Measurements from ENCODE around the gene SPEN.
"Not testable (repeated sequence)": the region's sequence is repeated elsewhere in the genome, so short reads cannot be mapped to it uniquely, and the experiment has no call there.

SPEN gene

GRCh38 chr1:15858672-15859372 is 11.3 kb downstream of the SPEN start:
- DNase-seq, result no peak

DNA sequence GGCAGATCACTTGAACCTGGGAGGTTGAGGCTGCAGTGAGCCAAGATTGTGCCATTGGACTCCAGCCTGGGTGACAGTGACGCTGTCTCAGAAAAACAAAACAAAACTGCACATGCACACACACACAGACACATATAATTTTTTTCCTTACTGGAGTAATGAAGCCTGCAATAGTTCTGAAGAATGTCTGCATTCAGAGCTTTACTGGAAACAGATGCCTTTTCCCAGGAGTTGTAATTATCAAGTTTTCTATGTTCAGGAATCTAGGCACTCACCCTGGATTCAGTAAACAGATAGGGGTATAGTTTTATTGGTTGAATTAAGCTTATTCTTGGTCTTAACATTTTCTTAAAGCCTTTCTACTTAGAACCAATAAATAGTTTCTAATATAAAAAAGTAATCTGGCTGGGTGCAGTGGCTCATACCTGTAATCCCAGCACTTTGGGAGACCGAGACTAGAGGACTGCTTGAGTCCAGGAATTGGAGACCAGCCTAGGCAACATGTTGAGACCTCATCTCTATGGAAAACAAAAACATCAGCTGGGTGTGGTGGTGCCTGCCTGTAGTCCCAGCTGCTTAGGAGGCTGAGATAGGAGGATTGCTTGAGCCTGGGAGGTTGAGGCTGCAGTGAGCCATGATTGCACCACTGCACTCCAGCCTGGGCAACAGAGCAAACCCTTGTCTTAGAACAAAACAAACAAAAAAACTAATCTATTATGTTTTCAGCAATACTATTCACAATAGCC is 15.8 kb downstream of the SPEN start:
- DNase-seq, result no peak

- no peak for DNase-seq
These were observed 19.3 kb downstream of the SPEN start for GRCh38 chr1:15866721-15867201.

GRCh38 chr1:15867288-15867687 is 19.8 kb downstream of the SPEN start:
- DNase-seq, result no peak

DNA sequence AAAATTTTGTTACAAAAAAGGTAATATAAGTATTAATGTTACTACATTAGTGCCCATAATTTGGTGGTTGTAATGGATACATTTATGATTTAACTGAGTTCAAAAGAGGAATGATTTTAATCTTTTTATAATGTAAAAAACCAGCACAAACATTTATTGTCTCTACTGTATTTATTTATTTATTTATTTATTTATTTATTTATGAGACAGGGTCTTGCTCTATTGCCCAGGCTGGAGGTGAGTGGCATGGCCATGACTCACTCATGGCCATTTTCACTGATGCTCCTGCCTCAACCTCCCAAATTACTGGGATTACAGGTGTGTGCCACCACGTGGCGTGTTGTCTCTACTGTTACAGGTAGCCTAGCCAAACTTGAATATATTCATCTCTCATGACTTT is 21.9 kb downstream of the SPEN start:
- DNase-seq, result no peak

DNA sequence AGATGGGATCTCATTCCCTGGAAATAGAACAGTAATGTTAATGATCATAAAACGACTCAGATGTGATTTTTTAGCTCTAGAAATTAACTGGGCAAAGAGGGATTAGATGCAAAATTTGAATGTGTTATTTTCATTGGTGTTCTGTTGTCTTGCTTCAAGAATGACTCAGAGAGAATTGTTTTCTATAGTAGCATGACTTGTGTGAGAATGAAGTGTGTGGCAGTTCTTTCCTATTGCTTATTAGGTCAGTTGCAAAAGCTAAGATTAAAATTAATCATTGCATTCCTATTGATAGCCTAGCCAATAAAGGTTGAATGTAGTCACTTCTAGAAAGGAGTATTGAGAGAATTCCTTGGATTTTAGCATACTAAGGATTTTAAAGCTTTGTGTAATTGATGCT is 22.9 kb downstream of the SPEN start:
- no peak for DNase-seq

GRCh38 chr1:15874471-15874870 is 27.0 kb downstream of the SPEN start:
- DNase-seq, result no peak

DNA sequence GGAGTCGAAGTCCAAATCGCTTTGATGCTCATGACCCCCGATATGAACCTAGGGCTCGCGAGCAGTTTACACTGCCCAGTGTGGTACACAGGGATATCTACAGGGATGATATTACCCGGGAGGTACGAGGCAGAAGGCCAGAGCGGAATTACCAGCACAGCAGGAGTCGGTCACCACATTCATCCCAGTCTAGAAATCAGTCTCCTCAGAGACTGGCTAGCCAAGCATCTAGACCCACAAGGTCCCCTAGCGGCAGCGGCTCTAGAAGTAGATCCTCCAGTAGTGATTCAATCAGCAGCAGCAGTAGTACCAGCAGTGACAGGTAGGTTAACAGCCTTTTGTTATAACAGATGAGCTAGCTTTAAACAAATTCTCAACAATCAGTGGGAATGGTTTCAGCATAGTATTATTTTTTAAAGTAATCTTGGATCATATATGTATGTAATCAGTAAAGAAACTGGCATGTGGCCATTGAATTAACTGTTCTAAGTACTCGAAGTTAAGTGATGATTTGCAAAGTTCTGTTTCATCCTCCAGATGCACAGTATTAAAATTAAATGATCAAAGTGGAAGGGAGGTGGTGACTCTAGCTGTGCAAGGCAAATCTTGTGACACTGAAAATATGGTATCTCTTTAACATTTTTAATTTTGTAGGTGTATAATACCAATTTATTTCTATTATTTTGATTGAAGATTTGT is 29.0 kb downstream of the SPEN start:
- no peak for DNase-seq

- DNase-seq, result no peak
These were observed 34.5 kb downstream of the SPEN start for GRCh38 chr1:15881961-15882360.

DNA sequence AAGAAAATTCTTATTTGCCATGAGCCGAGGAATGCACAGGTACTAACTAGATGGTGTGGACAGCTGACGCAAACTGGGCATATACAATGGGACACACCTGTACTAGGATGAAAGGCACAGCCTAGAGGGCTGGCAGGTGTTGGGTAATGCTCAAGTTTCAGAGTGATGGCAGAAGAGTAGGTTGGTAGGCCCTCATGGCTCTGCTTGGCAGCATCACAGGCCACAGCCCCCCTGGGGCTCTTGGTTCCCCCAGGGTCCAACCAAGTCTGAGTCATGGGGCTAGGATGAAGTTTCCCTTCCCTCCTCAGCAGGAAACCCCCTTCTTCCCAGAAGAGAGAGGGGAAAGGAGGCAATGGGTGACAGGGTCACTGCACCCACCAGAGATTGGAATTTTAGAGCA is 35.2 kb downstream of the SPEN start:
- no peak for DNase-seq

- DNase-seq, result no peak
These were observed 35.8 kb downstream of the SPEN start for GRCh38 chr1:15883326-15883725.

GRCh38 chr1:15884477-15884876 is 37.0 kb downstream of the SPEN start:
- no peak for DNase-seq

GRCh38 chr1:15885269-15885668 is 37.8 kb downstream of the SPEN start:
- DNase-seq, result no peak

GRCh38 chr1:15885701-15886610 is 38.4 kb downstream of the SPEN start:
- DNase-seq, result no peak

- no peak for DNase-seq
These were observed 39.2 kb downstream of the SPEN start for GRCh38 chr1:15886611-15887167.

DNA sequence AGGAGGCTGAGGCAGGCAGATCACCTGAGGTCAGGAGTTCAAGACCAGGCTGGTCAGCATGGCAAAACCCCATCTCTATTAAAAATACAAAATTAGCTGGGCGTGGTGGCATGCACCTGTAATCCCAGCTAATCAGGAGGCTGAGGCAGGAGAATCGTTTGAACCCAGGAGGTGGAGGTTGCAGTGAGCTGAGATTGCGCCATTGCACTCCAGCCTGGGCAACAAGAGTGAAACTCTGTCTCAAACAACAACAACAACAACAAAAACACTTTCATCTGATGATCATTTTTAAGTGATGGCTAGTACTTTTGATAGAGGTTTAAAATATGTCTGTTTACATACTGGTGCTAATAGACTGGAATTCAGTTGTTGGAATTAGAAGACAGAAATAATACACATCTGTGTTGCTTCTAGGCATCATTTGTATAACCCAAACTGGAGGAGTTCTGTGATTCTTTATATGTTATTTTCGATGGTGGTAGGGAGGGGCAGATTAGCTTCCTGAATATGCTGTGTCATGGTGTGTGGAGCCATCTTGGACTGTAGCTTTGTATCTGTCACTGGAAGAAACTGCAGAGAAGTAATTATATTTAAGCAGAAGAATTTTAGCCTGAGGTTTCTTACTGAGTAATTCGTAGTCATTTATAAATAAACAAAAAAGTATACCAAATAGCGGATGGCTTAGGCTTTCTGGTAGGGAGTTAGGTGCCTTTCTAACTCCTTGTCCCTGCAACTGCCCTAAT is 45.5 kb downstream of the SPEN start:
- not testable (repeated sequence) for DNase-seq

DNA sequence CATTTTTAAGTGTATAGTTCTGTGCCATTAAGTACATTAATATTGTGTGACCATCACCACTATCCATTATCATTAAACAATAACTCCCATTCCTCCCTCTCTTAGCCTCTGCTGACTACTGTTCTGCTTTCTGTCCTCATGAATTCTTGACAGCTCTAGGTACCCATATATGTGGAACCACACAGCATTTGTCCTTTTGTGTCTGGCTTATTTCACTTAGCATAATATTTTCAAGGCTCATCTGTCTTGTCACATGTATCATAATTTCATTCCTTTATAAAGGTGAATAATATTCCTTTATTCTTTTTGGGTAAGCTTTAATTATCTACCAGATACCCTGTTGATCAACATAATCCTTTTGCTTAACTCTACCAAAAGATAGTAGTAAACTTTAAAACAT is 47.7 kb downstream of the SPEN start:
- no peak for DNase-seq

GRCh38 chr1:15896841-15897610 is 49.5 kb downstream of the SPEN start:
- not testable (repeated sequence) for DNase-seq

GRCh38 chr1:15899266-15899665 is 51.8 kb downstream of the SPEN start:
- DNase-seq, result no peak

DNA sequence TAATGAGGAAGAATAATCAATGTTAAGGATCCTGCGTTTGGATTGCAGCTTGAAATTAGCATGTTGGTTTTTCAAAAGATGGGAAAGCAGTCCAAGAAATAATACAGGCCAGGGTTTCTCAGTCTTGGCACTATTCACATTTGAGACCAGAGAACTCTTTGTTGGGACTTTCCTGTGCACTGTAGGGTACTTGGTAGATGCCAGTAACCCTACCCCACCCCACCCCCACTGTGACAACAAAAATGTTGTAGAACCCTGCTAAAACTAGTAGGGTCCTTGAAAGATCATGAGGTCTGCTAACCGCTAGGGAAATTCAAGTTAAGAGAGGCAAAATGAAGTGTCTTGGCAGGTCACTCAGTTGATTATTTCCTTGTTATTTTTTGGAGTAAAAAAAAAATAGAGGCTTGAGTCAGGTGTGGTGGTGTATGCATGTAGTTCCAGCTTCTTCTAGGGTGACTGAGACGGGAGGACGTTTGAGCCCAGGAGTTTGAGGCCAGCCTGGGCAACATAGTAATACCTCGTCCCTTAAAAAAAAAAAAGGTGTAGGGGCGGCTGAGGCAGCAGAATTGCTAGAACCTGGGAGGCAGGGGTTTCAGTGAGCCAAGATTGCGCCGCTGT is 53.3 kb downstream of the SPEN start:
- no peak for DNase-seq

Measured in activated gamma-delta T cell treated with Interleukin-2 at 50 U/mL for 16 hours (primary cell).